Measurements from ENCODE around the gene VPS16. TPM values are rescaled to one million over a fixed set of nuclear protein-coding genes. Genes with fewer than 3 reads are reported as not detected.

The VPS16 gene
- total RNA-seq, 4 donors from 2014 or later, result 29.2 to 42.2 (median 36.7) TPM

- Histone ChIP-seq H3K27me3 (no peaks in the 10 kb centered on the region), H3K9me3 (no peaks in the 10 kb centered on the region), H3K27ac (no peak overlapping the region), H3K36me3 (no peaks in the 10 kb centered on the region), H3K4me3 (no peak overlapping the region), H3K4me1 (peaks cover 0 to 7% (median 2%) of the 10 kb centered on the region in 4 donors)
- no peak for DNase-seq
- intact Hi-C loops (cut with DNase I; ENCODE audit: low total_unique reads), result no loop called here
- WGBS, 2 donors (ENCODE audit: low coverage in 1 of 2), result no CpG with 5 or more reads among the region's 2 CpGs
- in situ Hi-C loops (cut with MboI; ENCODE audit: low pct_ligation_motif_present in 1 of 4, low pct_unique_long_range_greater_than_20kb in 1 of 4, low sequenced_read_pairs in 3 of 4), result no loop called here
- TF ChIP-seq POLR2A (IDR thresholded peaks at IDR 0.05) (no peak), CTCF (IDR thresholded peaks at IDR 0.05) (no peak), EP300 (IDR thresholded peaks at IDR 0.05; ENCODE audit: low read depth) (no peak), POLR2AphosphoS5 (IDR thresholded peaks at IDR 0.05) (no peak)
These were observed 69.4 kb downstream of the VPS16 start for GRCh38 chr20:2909953-2910352.

- no peak overlapping the region for H3K4me3 ChIP-seq
- no peaks in the 10 kb centered on the region for H3K9me3 ChIP-seq
- in situ Hi-C loops (cut with MboI; ENCODE audit: low pct_ligation_motif_present in 1 of 4, low pct_unique_long_range_greater_than_20kb in 1 of 4, low sequenced_read_pairs in 3 of 4) (no loop called here), intact Hi-C loops (cut with DNase I; ENCODE audit: low total_unique reads) (no loop called here)
- H3K27ac ChIP-seq, result no peak overlapping the region
- no peak for DNase-seq
- TF ChIP-seq POLR2AphosphoS5 (IDR thresholded peaks at IDR 0.05), result no peak
- TF ChIP-seq EP300 (IDR thresholded peaks at IDR 0.05; ENCODE audit: low read depth), result no peak
- TF ChIP-seq CTCF (IDR thresholded peaks at IDR 0.05), result no peak
- TF ChIP-seq POLR2A (IDR thresholded peaks at IDR 0.05), result no peak
- H3K36me3 ChIP-seq, result no peaks in the 10 kb centered on the region
- no peaks in the 10 kb centered on the region for H3K27me3 ChIP-seq
- peaks cover 0 to 7% (median 2%) of the 10 kb centered on the region in 4 donors for H3K4me1 ChIP-seq
These were observed 70.7 kb downstream of the VPS16 start for GRCh38 chr20:2911200-2911599.

GRCh38 chr20:2914160-2914559 is 73.6 kb downstream of the VPS16 start:
- Histone ChIP-seq H3K27me3 (no peaks in the 10 kb centered on the region), H3K27ac (no peak overlapping the region), H3K36me3 (no peaks in the 10 kb centered on the region), H3K4me3 (no peak overlapping the region), H3K9me3 (no peaks in the 10 kb centered on the region), H3K4me1 (peaks cover 6 to 21% (median 14%) of the 10 kb centered on the region in 4 donors)
- no peak for DNase-seq
- in situ Hi-C loops (cut with MboI; ENCODE audit: low pct_ligation_motif_present in 1 of 4, low pct_unique_long_range_greater_than_20kb in 1 of 4, low sequenced_read_pairs in 3 of 4), result no loop called here
- TF ChIP-seq CTCF (IDR thresholded peaks at IDR 0.05) (peak in 1 of 5 experiments; percentile 20), EP300 (IDR thresholded peaks at IDR 0.05; ENCODE audit: low read depth) (no peak)
- intact Hi-C loops (cut with DNase I; ENCODE audit: low total_unique reads), result no loop called here

Other genes starting within 250 kb of the VPS16 start
- gene NOP56, start 188.1 kb upstream of the VPS16 start, total RNA-seq, result 100 to 1,000 TPM in 2 of 4 donors, 10 to 100 TPM in 2; 32.8 to 303 (median 126) TPM
- gene IDH3B, start 176.5 kb upstream of the VPS16 start, total RNA-seq, result 100 to 1,000 TPM in 2 of 4 donors, 10 to 100 TPM in 2; 71.8 to 152 (median 106) TPM
- 100 to 1,000 TPM in 1 of 4 donors, 1 to 10 TPM in 3; 3.7 to 101 (median 5.4) TPM for gene EBF4, start 148.0 kb upstream of the VPS16 start, total RNA-seq
- gene CPXM1, start 40.1 kb upstream of the VPS16 start, total RNA-seq, result 1 to 10 TPM in 2 of 4 donors, under 1 TPM in 2; 0.80 to 2.6 (median 1.0) TPM
- not detected for gene C20orf141, start 25.8 kb upstream of the VPS16 start, total RNA-seq
- not detected for gene TMEM239, start 24.4 kb upstream of the VPS16 start, total RNA-seq
- gene PCED1A, start 90 bp upstream of the VPS16 start, total RNA-seq, result 10 to 100 TPM; 15.5 to 85.7 (median 36.6) TPM
- gene PTPRA, start 32.7 kb downstream of the VPS16 start, total RNA-seq, result 10 to 100 TPM; 32.2 to 55.8 (median 45.8) TPM
- not detected for gene GNRH2, start 202.9 kb downstream of the VPS16 start, total RNA-seq
- gene MRPS26, start 205.3 kb downstream of the VPS16 start, total RNA-seq, result 10 to 100 TPM; 42.7 to 88.3 (median 54.3) TPM
- not detected for gene OXT, start 230.9 kb downstream of the VPS16 start, total RNA-seq
- not detected for gene AVP, start 244.0 kb downstream of the VPS16 start, total RNA-seq

Data from transverse colon (tissue), 4 donors.